ENCODE results near the gene NFAM1. TPM values are rescaled to one million over a fixed set of nuclear protein-coding genes. Genes with fewer than 3 reads are reported as not detected.

NFAM1 gene
- total RNA-seq, 6 experiments from 2014 or later = not detected

- TF ChIP-seq CTCF (IDR thresholded peaks at IDR 0.05) = no peak
- H3K27ac Mint-ChIP-seq = no peak overlapping the region
- no peak for DNase-seq
- H3K9me3 Mint-ChIP-seq = no peaks in the 10 kb centered on the region
- H3K4me1 Mint-ChIP-seq (ENCODE audit: low read depth) = no peaks in the 10 kb centered on the region
- H3K36me3 Mint-ChIP-seq (ENCODE audit: low read depth) = no peaks in the 10 kb centered on the region
- no peak overlapping the region for H3K4me3 Mint-ChIP-seq
- peaks cover 48% of the 10 kb centered on the region for H3K27me3 Mint-ChIP-seq (ENCODE audit: insufficient read depth)
Observed at GRCh38 chr22:42428025-42428424, 4.2 kb downstream of the NFAM1 start.

- no peak overlapping the region for H3K27ac Mint-ChIP-seq
- H3K36me3 Mint-ChIP-seq (ENCODE audit: low read depth) = no peaks in the 10 kb centered on the region
- no peaks in the 10 kb centered on the region for H3K4me1 Mint-ChIP-seq (ENCODE audit: low read depth)
- peaks cover 40% of the 10 kb centered on the region for H3K27me3 Mint-ChIP-seq (ENCODE audit: insufficient read depth)
- no peaks in the 10 kb centered on the region for H3K9me3 Mint-ChIP-seq
- TF ChIP-seq CTCF (IDR thresholded peaks at IDR 0.05) = no peak
- H3K4me3 Mint-ChIP-seq = no peak overlapping the region
- DNase-seq = no peak
Observed at GRCh38 chr22:42427167-42427566, 5.0 kb downstream of the NFAM1 start.

GRCh38 chr22:42425989-42426355 lies 6.2 kb downstream of the NFAM1 start:
- TF ChIP-seq CTCF (IDR thresholded peaks at IDR 0.05) = no peak
- no peak overlapping the region for H3K4me3 Mint-ChIP-seq
- H3K4me1 Mint-ChIP-seq (ENCODE audit: low read depth) = no peaks in the 10 kb centered on the region
- no peak overlapping the region for H3K27ac Mint-ChIP-seq
- H3K27me3 Mint-ChIP-seq (ENCODE audit: insufficient read depth) = peaks cover 31% of the 10 kb centered on the region
- no peaks in the 10 kb centered on the region for H3K36me3 Mint-ChIP-seq (ENCODE audit: low read depth)
- DNase-seq = no peak
- H3K9me3 Mint-ChIP-seq = no peaks in the 10 kb centered on the region

GRCh38 chr22:42425337-42425988 lies 6.7 kb downstream of the NFAM1 start:
- no peak for DNase-seq
- H3K27me3 Mint-ChIP-seq (ENCODE audit: insufficient read depth) = peaks cover 28% of the 10 kb centered on the region
- no peak for TF ChIP-seq CTCF (IDR thresholded peaks at IDR 0.05)
- H3K36me3 Mint-ChIP-seq (ENCODE audit: low read depth) = no peaks in the 10 kb centered on the region
- no peak overlapping the region for H3K4me3 Mint-ChIP-seq
- no peaks in the 10 kb centered on the region for H3K9me3 Mint-ChIP-seq
- H3K4me1 Mint-ChIP-seq (ENCODE audit: low read depth) = no peaks in the 10 kb centered on the region
- no peak overlapping the region for H3K27ac Mint-ChIP-seq

GRCh38 chr22:42419243-42419881 lies 12.8 kb downstream of the NFAM1 start:
- no peak for DNase-seq
- Mint-ChIP-seq H3K27ac (no peak overlapping the region), H3K4me1 (ENCODE audit: low read depth) (no peaks in the 10 kb centered on the region), H3K36me3 (ENCODE audit: low read depth) (no peaks in the 10 kb centered on the region), H3K27me3 (ENCODE audit: insufficient read depth) (peaks cover 20% of the 10 kb centered on the region), H3K4me3 (no peak overlapping the region), H3K9me3 (no peaks in the 10 kb centered on the region)
- no peak for TF ChIP-seq CTCF (IDR thresholded peaks at IDR 0.05)
